Measurements from ENCODE around the gene WDR1.

Gene WDR1

GRCh38 chr4:10084651-10085358 lies 31.8 kb downstream of the WDR1 start:
- DNase-seq (ENCODE audit: extremely low read depth, insufficient read length) = no peak
- Histone ChIP-seq H3K27me3 (replicated peaks; ENCODE audit: control insufficient read depth, insufficient read depth, low read length) (no peaks in the 10 kb centered on the region), H3K4me3 (replicated peaks; ENCODE audit: low read depth, low read length) (no peak overlapping the region), H3K36me3 (ENCODE audit: control insufficient read depth, insufficient read depth, low read length) (peaks cover 79% of the 10 kb centered on the region)
- no peak for TF ChIP-seq CTCF (IDR thresholded peaks at IDR 0.05; ENCODE audit: insufficient read depth, low read length, poor library complexity, severe bottlenecking)

GRCh38 chr4:10083861-10084641 lies 32.5 kb downstream of the WDR1 start:
- Histone ChIP-seq H3K36me3 (ENCODE audit: control insufficient read depth, insufficient read depth, low read length) (peaks cover 82% of the 10 kb centered on the region), H3K27me3 (replicated peaks; ENCODE audit: control insufficient read depth, insufficient read depth, low read length) (no peaks in the 10 kb centered on the region), H3K4me3 (replicated peaks; ENCODE audit: low read depth, low read length) (no peak overlapping the region)
- no peak for TF ChIP-seq CTCF (IDR thresholded peaks at IDR 0.05; ENCODE audit: insufficient read depth, low read length, poor library complexity, severe bottlenecking)
- DNase-seq (ENCODE audit: extremely low read depth, insufficient read length) = no peak

- TF ChIP-seq CTCF (IDR thresholded peaks at IDR 0.05; ENCODE audit: insufficient read depth, low read length, poor library complexity, severe bottlenecking) = no peak
These were observed 33.2 kb downstream of the WDR1 start for GRCh38 chr4:10083331-10083771.

GRCh38 chr4:10082459-10083272 lies 33.9 kb downstream of the WDR1 start:
- no peak overlapping the region for H3K4me3 ChIP-seq (replicated peaks; ENCODE audit: low read depth, low read length)
- peaks cover 83% of the 10 kb centered on the region for H3K36me3 ChIP-seq (ENCODE audit: control insufficient read depth, insufficient read depth, low read length)
- no peaks in the 10 kb centered on the region for H3K27me3 ChIP-seq (replicated peaks; ENCODE audit: control insufficient read depth, insufficient read depth, low read length)
- DNase-seq (ENCODE audit: extremely low read depth, insufficient read length) = no peak
- TF ChIP-seq CTCF (IDR thresholded peaks at IDR 0.05; ENCODE audit: insufficient read depth, low read length, poor library complexity, severe bottlenecking) = no peak

More at GRCh38 chr4:10083331-10083771, 33.2 kb downstream of the WDR1 start:
- no peak overlapping the region for H3K4me3 ChIP-seq (replicated peaks; ENCODE audit: low read depth, low read length)
- peaks cover 82% of the 10 kb centered on the region for H3K36me3 ChIP-seq (ENCODE audit: control insufficient read depth, insufficient read depth, low read length)
- no peaks in the 10 kb centered on the region for H3K27me3 ChIP-seq (replicated peaks; ENCODE audit: control insufficient read depth, insufficient read depth, low read length)
- no peak for DNase-seq (ENCODE audit: extremely low read depth, insufficient read length)

- H3K36me3 ChIP-seq (ENCODE audit: control insufficient read depth, insufficient read depth, low read length) = peaks cover 82% of the 10 kb centered on the region
- TF ChIP-seq CTCF (IDR thresholded peaks at IDR 0.05; ENCODE audit: insufficient read depth, low read length, poor library complexity, severe bottlenecking) = no peak
These were observed 34.6 kb downstream of the WDR1 start for GRCh38 chr4:10082047-10082446.

More at GRCh38 chr4:10082047-10082446, 34.6 kb downstream of the WDR1 start:
- no peaks in the 10 kb centered on the region for H3K27me3 ChIP-seq (replicated peaks; ENCODE audit: control insufficient read depth, insufficient read depth, low read length)
- no peak for DNase-seq (ENCODE audit: extremely low read depth, insufficient read length)
- H3K4me3 ChIP-seq (replicated peaks; ENCODE audit: low read depth, low read length) = no peak overlapping the region

Measured in GM06990 (cell line).